ENCODE data around the gene HMMR.
"Not testable (repeated sequence)": the region's sequence is repeated elsewhere in the genome, so short reads cannot be mapped to it uniquely, and the experiment has no call there.

Gene HMMR

DNA sequence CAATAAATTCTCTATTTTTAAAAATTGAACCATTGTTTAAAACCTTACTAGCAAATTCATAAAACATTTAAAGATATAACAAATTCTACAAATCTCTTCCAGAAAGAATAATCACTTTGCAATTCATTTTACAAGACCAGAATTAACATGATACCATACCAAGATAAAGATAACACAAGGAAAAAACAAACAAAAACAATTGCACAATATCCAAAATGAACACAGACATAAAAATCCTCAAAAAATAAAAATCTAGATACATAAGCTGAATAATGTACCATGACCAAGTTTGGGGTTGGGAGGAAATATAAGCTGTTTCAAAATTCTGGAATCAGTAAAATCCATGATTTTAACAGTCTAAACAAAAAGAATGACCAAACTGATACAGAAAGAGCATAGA, 11.9 kb upstream of the HMMR start:
- Histone ChIP-seq H3K9me3 (ENCODE audit: control insufficient read depth, low read length) (no peaks in the 10 kb centered on the region), H3K9ac (no peak overlapping the region), H3K4me2 (ENCODE audit: low read length) (no peak overlapping the region), H2AFZ (no peak overlapping the region), H3K4me1 (peaks cover 4% of the 10 kb centered on the region), H3K27me3 (ENCODE audit: control insufficient read depth, insufficient read depth, low read length) (no peaks in the 10 kb centered on the region), H3K4me3 (ENCODE audit: low read depth, low read length) (no peak overlapping the region), H3K79me2 (no peaks in the 10 kb centered on the region), H3K36me3 (ENCODE audit: control insufficient read depth, insufficient read depth, low read length) (no peaks in the 10 kb centered on the region), H3K27ac (no peak overlapping the region)
- TF ChIP-seq, protein P1, sequence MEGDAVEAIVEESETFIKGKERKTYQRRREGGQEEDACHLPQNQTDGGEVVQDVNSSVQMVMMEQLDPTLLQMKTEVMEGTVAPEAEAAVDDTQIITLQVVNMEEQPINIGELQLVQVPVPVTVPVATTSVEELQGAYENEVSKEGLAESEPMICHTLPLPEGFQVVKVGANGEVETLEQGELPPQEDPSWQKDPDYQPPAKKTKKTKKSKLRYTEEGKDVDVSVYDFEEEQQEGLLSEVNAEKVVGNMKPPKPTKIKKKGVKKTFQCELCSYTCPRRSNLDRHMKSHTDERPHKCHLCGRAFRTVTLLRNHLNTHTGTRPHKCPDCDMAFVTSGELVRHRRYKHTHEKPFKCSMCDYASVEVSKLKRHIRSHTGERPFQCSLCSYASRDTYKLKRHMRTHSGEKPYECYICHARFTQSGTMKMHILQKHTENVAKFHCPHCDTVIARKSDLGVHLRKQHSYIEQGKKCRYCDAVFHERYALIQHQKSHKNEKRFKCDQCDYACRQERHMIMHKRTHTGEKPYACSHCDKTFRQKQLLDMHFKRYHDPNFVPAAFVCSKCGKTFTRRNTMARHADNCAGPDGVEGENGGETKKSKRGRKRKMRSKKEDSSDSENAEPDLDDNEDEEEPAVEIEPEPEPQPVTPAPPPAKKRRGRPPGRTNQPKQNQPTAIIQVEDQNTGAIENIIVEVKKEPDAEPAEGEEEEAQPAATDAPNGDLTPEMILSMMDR (IDR thresholded peaks at IDR 0.05), result no peak

DNA sequence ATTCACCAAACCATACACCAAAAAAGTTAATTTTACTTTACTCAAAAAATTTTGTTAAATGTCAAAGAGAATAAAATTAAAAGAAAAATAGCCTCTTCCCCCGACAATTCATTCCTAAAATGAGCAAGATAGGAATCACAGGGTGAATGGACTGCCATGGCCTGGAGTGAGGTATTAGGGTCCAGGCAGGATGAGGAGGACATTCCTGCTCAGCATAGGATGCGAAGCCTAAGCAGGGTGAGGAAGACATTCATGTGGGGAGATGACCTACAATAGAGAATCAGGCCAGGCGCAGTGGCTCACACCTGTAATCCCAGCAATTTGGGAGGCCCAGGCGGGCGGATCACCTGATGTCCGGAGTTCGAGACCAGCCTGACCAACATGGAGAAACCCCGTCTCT, 8.9 kb upstream of the HMMR start:
- Histone ChIP-seq H2AFZ (no peak overlapping the region), H3K9me3 (ENCODE audit: control insufficient read depth, low read length) (no peaks in the 10 kb centered on the region), H3K27me3 (ENCODE audit: control insufficient read depth, insufficient read depth, low read length) (no peaks in the 10 kb centered on the region), H3K36me3 (ENCODE audit: control insufficient read depth, insufficient read depth, low read length) (no peaks in the 10 kb centered on the region), H3K79me2 (no peaks in the 10 kb centered on the region), H3K9ac (no peak overlapping the region), H3K4me3 (ENCODE audit: low read depth, low read length) (no peak overlapping the region), H3K4me1 (no peaks in the 10 kb centered on the region), H3K27ac (no peak overlapping the region), H3K4me2 (ENCODE audit: low read length) (no peak overlapping the region)
- TF ChIP-seq, protein P1 (IDR thresholded peaks at IDR 0.05), result no peak

DNA sequence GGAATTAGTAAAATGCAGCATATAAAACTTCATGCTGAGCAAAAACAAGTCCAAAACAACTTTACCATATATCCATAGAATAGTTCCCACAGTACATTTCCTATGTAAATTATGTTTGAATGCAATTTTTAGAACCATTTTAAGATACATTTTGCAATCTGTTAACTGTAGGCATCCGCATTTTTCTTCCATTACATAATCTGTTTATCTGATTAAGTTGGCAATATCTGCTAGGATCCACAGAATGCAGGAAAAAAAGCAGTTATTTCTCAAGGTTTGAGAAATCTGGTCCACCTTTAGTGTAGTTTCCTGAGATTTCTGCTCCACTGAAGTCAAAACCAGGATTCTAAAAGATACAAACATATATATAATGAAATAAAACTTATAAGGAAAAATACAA, 6.7 kb upstream of the HMMR start:
- TF ChIP-seq, protein P1 (IDR thresholded peaks at IDR 0.05), result no peak
- Histone ChIP-seq H3K9me3 (ENCODE audit: control insufficient read depth, low read length) (no peaks in the 10 kb centered on the region), H3K27ac (no peak overlapping the region), H3K4me1 (peaks cover 1% of the 10 kb centered on the region), H3K9ac (no peak overlapping the region), H3K4me2 (ENCODE audit: low read length) (no peak overlapping the region), H3K79me2 (no peaks in the 10 kb centered on the region), H3K4me3 (ENCODE audit: low read depth, low read length) (no peak overlapping the region), H2AFZ (no peak overlapping the region), H3K36me3 (ENCODE audit: control insufficient read depth, insufficient read depth, low read length) (no peaks in the 10 kb centered on the region), H3K27me3 (ENCODE audit: control insufficient read depth, insufficient read depth, low read length) (no peaks in the 10 kb centered on the region)

DNA sequence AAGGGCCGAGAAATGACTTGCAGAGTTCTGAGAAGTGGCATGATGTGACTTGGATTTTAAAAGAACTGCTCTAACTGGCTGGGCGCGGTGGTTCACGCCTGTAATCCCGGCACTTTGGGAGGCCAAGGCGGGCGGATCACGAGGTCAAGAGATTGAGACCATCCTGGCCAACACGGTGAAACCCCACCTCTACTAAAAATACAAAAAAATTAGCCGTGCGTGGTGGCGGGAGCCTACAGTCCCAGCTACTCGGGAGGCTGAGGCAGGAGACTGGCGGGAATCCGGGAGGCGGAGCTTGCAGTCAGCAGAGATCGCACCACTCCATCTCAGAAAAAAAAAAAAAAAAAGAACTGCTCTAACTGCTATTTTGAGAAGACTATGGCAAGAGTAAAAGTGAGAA, 5.0 kb upstream of the HMMR start:
- H3K4me1 ChIP-seq; H3K4me3 ChIP-seq (ENCODE audit: low read depth, low read length); H3K4me2 ChIP-seq (ENCODE audit: low read length); H3K36me3 ChIP-seq (ENCODE audit: control insufficient read depth, insufficient read depth, low read length); H3K27me3 ChIP-seq (ENCODE audit: control insufficient read depth, insufficient read depth, low read length); H3K27ac ChIP-seq; H3K9me3 ChIP-seq (ENCODE audit: control insufficient read depth, low read length); H3K9ac ChIP-seq; H3K79me2 ChIP-seq; H2AFZ ChIP-seq: not testable (repeated sequence)

DNA sequence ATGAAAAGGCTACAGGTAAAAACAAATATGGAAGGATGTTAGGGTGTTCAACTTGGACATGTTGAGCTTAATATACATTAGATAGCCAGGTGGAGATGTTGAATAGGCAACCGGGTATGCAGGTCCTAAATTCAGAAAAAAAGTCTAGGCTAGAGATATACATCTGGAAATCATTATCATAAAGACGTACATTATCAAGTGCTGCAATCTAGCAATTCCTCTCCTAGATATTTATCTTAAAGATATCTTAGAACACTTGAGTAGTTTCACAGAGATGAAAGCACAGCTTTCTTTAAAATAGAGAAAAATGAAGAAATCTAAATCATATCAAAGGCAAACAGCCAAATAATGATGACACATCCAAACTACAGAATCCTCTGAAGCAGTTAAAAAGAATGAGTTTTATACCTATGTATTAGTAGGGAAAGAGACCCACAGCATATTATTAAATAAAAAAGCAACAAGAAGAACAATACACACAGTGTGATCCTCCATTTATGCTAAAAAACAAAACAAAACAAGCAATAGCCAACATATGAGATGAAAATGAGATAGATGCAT, 4.3 kb upstream of the HMMR start:
- H3K4me3 ChIP-seq (ENCODE audit: low read depth, low read length), result no peak overlapping the region
- no peak overlapping the region for H3K9ac ChIP-seq
- no peaks in the 10 kb centered on the region for H3K9me3 ChIP-seq (ENCODE audit: control insufficient read depth, low read length)
- TF ChIP-seq, protein P1 (IDR thresholded peaks at IDR 0.05), result no peak
- no peak overlapping the region for H2AFZ ChIP-seq
- H3K27me3 ChIP-seq (ENCODE audit: control insufficient read depth, insufficient read depth, low read length), result no peaks in the 10 kb centered on the region
- H3K79me2 ChIP-seq, result no peaks in the 10 kb centered on the region
- H3K36me3 ChIP-seq (ENCODE audit: control insufficient read depth, insufficient read depth, low read length), result no peaks in the 10 kb centered on the region
- peaks cover 3% of the 10 kb centered on the region for H3K4me1 ChIP-seq
- no peak overlapping the region for H3K4me2 ChIP-seq (ENCODE audit: low read length)
- H3K27ac ChIP-seq, result no peak overlapping the region
